Activated CD4-positive, CD25-positive, alpha-beta regulatory T cell treated with anti-CD3 and anti-CD28 coated beads, Interleukin-2, amount 50 U/mL, for 72 hours (primary cell): ENCODE data around the gene KAZN.

ENCODE experiments used
- DNase-seq: peaks from one replicate; pipeline ENCODE4 v3.0.0; 2021

The KAZN gene

DNA sequence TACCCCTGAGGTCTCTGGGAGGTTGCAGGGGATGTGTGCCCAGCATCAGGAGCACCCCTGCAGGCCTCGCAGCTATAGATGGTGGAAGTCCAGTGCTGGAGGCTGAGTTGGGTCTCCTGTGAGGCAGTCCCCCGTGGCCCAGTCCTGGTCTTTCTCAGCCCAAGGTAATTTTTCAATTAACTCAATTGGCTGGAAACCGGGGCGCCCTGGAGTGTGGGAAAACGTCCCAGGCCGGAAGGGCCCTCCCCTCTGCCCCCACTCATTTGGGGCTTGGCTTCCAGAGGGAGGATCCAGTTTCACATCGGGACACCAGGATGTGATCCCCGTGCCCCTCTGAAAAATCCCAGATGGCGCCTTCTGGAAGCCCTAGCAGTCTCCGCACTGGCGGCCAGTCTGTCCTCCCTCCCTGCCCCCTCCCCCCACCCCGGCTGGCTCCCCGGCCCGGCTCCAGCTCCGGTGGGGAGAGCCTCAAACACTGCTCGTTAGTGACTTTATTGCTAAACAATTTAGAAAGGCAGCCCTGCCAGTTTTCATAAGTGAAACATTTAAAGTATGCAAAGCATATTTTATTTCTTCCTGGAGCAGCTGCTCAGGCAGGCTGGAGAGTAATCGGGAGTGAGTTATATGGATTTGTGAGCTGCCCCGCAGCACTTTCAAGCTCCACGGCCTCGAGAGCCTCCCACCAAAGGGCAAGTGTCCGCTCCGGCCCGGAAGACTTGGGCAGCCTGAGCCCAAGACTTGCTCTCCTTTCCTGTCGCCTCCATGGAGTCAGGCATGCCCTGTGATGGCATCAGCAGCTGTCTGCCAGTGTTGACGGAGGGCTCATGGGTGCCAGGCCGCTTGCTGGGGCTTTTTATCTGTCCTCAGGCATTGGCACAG is 346.9 kb downstream of the KAZN start:
- DNase-seq, result no peak

DNA sequence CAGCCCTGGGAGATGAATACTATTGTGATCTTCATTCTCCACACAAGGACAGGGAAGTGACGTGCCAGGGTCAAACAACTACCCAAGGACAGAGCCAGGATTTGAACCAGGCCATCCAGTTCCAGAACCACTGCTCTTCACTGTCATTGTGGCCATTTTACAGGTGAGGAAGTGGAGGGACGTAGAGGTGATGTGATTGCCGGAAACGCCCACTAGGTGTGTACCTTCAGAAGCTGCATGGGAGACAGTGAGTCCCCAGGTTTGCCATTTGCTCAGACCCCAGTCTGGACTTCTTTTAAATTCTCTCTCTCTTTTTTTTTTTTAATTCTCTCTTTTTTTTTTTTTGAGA is 347.5 kb downstream of the KAZN start:
- DNase-seq, result no peak

- no peak for DNase-seq
Observed at GRCh38 chr1:14946684-14947238, 348.3 kb downstream of the KAZN start.

DNA sequence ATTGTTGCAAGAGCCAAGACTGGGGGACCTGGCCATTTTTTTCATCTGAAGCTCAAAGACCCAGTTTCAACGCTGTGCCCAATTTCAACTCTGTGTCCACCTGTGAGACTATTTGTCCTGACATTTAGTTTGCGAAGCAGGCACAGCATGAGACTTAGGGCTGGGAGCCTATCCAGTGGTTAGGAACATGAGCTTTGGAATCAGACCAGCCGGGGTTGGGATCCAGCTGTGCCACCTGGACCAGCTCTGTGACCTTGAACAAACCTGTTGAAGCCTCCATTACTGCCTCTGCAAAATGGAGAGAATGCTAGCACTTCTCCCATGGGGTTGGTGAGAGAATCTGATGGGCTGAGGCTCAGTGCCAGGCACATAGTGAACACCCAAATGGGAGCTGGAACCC is 348.9 kb downstream of the KAZN start:
- no peak for DNase-seq

DNA sequence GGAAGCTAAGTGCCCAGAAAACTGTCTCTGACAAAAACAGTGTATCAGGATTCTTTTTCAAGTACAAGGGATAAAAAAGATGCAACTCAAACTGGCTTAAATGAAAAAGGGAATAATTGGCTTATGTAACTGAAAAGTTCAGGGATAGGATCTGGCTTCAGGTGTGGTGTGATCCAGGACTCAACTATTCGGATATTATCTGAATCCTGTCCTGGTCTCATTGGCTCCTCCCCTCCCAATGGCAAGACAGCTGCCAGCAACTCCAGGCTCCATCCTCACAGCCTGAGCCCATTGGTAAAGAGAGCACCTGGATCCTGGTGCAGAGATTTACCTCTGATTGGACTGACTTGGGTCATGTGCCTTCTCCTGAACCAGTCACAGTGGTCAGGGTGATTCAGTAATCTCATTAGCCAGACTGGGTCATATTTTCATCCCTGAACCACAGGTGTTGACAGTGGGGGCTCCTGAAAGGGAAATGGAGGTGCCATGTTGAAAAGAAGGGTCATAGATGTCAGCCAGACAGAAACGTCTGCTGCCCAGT is 349.7 kb downstream of the KAZN start:
- DNase-seq, result no peak

- DNase-seq, result no peak
Observed at GRCh38 chr1:14949270-14949835, 350.9 kb downstream of the KAZN start.

DNA sequence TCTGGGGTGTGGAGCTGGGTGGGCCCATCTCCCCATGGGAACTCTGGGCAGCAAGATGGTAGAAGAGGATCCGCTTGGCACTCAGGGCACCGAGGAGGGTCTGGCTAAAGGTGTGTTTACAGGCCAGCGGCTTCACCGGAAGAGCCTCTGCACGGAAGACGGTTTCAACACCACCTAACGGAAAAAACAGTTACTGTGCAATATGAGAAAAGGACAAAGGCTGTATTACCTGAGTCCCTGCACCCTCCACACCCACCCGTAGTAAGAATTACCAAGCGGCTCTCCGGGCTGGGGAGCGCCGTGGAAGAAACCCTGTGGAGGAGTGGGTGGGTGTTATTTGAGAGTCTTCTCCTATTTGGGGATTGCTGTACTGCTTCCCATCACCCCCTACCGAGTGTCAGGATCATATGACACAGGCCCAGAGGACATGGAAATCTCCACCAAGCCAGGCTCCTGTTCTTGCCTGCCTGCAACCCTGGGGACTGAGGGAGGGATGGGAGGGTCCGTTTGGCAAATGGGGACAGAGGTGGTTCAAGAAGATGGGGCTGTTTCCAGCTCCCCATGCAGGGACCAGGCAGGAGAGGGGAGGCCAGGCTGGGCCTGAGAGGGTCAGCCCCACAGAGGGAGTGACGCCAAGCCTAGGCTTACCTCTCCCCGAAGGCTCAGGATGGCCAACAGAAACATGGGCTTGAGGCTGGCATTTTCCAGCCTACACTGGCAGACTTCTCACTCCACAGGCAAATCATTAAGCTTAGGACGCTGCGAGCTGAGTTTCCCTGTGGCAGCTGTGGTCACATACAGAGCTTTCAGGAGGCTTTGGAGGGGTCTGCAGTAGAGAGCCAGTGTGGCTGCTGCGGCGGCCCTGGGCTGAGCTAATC is 351.6 kb downstream of the KAZN start:
- DNase-seq, result no peak

GRCh38 chr1:14951766-14952165 is 353.3 kb downstream of the KAZN start:
- no peak for DNase-seq

GRCh38 chr1:14952626-14953314 is 354.3 kb downstream of the KAZN start:
- no peak for DNase-seq

DNA sequence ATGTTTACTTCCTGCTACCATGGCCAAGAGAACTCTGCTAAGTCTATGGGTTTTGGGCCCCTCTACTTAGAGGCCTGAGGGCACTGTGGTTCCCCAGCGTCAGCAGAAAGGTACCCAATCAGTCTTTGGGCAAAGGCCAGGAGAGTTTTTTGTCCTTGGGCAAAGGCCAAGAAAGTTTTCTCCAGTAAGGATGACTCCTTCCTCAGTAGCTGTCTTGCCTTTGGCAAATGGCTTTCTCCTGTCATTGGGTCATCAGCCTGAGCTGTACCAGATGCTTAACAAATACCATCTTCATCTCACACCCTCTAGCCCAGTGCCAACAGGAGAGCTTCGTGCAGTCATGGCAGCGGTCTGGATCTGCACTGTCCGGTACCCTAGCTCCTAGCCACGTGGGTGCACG is 355.7 kb downstream of the KAZN start:
- no peak for DNase-seq

DNA sequence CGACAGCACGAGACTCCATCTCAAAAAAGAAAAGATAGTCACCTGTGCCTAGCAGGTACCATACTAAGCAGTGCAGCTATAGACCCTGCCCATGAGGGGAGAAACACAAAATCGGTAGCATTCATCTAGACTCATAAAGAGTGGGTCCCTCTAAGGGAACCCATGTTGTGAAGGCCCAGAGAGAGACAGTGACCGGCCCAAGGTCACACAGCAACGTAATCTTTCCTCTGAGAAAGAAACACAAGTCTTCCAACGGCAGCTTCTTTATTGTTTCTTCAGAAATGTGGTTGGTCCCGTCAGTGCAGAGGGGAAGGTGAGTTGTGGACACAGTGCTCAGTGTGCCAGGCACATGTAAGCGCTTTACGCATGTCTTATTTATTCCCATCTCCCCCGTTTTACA is 356.4 kb downstream of the KAZN start:
- DNase-seq, result no peak

GRCh38 chr1:14955402-14955801 is 356.9 kb downstream of the KAZN start:
- no peak for DNase-seq

GRCh38 chr1:14955976-14956375 is 357.5 kb downstream of the KAZN start:
- DNase-seq, result no peak

DNA sequence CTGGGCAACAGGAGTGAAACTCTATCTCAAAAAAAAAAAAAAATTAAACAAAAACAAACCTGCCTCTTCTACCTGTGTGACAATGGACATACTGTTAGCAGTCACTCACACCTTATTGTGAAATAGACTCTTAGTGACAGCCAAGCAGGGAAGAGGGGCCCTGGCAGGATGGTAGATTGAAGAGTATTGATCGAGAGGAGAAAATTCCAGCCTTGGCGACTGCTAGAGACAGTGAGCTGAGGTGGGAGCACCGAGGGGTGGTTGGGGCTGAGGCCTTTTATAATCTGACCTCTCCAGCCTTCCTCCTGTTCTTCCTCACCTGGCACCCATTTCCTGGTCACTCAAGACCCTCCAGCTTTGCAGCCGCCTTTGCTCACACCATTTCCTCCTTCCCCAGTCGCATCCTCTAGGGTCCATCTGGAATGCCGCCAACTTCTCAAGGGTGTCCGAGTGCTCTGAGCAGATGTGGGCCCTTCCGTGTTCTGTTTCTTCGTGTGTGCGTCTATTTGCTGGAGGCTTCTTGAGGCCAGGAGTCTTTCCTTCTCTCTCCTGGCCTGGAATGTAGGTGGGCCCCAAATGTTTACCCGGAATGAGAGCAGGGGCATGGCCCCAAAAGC is 358.2 kb downstream of the KAZN start:
- DNase-seq, result no peak

- DNase-seq, result no peak
Observed at GRCh38 chr1:14957375-14958098, 359.1 kb downstream of the KAZN start.

DNA sequence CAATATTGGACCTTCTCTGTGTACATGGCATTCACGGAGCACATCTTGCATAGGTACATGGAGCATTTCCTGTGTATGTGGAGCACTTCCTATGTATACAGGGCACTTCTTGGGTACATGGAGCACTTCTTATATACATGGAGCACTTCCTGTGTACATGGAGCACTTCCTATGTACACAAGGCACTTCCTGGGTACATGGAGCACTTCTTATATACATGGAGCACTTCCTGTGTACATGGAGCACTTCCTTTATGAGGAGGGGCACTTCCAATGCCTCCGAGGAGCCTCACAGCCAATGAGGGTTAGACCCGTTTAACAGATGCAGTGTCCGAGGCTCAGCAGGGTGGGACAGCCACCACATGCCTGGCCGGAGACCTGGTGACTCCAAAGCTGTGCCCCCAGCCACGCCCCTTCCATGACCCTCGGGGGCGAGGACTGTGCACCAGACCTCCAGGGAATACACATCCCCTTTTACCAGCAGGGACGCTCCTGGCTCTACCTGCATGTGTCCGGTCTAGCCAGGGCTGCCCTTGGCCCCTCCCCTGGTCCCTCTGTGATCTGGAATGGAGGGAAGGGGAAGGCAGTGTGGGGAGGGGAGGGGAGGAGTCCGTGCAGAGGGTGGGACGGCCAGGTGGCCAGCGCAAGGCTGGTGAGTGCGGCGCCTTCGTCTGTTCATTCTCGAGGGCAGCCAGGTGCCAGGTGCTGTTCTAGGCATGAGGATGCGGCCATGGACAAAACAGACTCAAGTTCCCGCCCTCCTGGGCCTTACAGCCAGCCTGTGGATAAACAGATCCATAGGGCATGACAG is 360.0 kb downstream of the KAZN start:
- DNase-seq, result no peak

DNA sequence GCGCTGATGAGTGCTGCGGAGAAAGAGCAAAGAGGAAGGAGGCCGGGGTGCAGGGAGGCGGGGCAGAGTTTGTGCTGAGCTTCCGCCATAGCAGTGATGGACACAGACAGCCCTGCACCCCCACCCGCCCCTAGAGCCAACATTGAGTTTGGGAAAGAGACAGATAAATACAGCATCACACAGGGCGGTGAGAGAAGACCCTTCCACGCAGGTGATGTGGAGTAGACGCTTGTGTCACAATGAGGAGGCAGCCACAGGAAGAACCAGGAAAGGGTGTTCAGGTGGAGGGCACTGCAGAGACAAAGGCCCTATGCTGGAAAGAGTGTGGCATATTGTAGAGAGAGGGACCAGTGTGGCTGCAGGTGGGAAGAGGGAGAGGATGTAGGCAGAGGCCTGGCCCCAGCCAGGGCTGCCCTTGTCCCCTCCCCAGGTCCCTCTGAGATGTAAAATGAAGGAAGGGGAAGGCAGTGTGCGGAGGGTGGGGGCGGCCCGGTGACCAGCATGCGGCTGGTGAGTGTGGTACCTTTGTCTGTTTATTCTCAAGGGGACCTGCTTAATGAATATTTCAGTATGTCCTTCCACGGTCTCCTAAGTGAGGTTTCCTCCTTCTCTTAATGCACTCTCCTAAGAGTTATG is 360.7 kb downstream of the KAZN start:
- no peak for DNase-seq

GRCh38 chr1:14961661-14962267 is 363.3 kb downstream of the KAZN start:
- DNase-seq, result no peak

- no peak for DNase-seq
Observed at GRCh38 chr1:14962407-14962806, 363.9 kb downstream of the KAZN start.
